Mesothelial cell of epicardium (in vitro differentiated cells): ENCODE data around the gene FASLG. TPM values are rescaled to one million over a fixed set of nuclear protein-coding genes. Genes with fewer than 3 reads are reported as not detected.

Experiments
- DNase-seq, 2 experiments: peaks; one replicate each; pipeline ENCODE4 v3.0.0; 2021; ENCODE audit warnings: low spot score in 2 of 2; ENCODE audit not compliant: unreplicated experiment in 2 of 2
- H3K27ac Mint-ChIP-seq: 2 replicates; pipeline ENCODE4 v1.8.0; 2021; ENCODE audit warnings: mixed read lengths
- H3K27me3 Mint-ChIP-seq: 2 replicates; pipeline ENCODE4 v1.8.0; 2021; ENCODE audit warnings: low read depth, mixed read lengths
- H3K36me3 Mint-ChIP-seq: 2 replicates; pipeline ENCODE4 v1.8.0; 2021; ENCODE audit warnings: mixed read lengths
- H3K4me1 Mint-ChIP-seq: 2 replicates; pipeline ENCODE4 v1.8.0; 2021; ENCODE audit warnings: mixed read lengths
- H3K4me3 Mint-ChIP-seq: 2 replicates; pipeline ENCODE4 v1.8.0; 2021; ENCODE audit warnings: mild to moderate bottlenecking, moderate library complexity, mixed read lengths
- H3K9me3 Mint-ChIP-seq: 2 replicates; pipeline ENCODE4 v1.8.0; 2021; ENCODE audit warnings: mixed read lengths
- total RNA-seq: library from RNA; stranded (reverse); gene quantifications from 3 replicates; pipeline ENCODE4 v1.2.1, GENCODE V29; 2021
- TF ChIP-seq, protein P1 (sequence below): fragments of 200-600 bp; sonication (generic); IDR thresholded peaks from one replicate; pipeline ENCODE4 v1.5.0; 2021; ENCODE audit warnings: antibody characterized with exemption; ENCODE audit not compliant: unreplicated experiment

Gene FASLG
- total RNA-seq, 1 donor from 2014 or later: not detected

DNA sequence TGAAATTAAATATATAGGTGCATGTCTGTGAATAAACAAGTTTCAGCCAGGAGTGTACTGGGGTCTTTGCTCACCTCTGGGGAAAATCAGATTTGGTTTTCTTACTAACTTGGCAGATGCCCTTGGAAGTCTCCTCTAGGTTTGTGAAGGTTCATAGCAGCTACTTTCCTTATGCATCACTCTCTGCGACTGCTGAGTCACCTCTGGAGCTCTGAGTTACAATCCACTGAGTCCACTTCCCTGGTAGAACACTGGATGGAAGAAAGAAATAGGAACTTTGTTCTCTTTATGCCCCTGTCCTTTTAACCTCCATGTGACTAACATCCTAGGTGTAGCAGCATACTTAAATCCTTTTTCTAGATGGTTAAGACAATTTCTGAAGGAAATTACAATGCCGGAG, 4.4 kb upstream of the FASLG start:
- Mint-ChIP-seq H3K4me1 (no peaks in the 10 kb centered on the region), H3K4me3 (no peak overlapping the region), H3K27ac (no peak overlapping the region), H3K36me3 (no peaks in the 10 kb centered on the region), H3K9me3 (no peaks in the 10 kb centered on the region), H3K27me3 (no peaks in the 10 kb centered on the region)
- TF ChIP-seq, protein P1, sequence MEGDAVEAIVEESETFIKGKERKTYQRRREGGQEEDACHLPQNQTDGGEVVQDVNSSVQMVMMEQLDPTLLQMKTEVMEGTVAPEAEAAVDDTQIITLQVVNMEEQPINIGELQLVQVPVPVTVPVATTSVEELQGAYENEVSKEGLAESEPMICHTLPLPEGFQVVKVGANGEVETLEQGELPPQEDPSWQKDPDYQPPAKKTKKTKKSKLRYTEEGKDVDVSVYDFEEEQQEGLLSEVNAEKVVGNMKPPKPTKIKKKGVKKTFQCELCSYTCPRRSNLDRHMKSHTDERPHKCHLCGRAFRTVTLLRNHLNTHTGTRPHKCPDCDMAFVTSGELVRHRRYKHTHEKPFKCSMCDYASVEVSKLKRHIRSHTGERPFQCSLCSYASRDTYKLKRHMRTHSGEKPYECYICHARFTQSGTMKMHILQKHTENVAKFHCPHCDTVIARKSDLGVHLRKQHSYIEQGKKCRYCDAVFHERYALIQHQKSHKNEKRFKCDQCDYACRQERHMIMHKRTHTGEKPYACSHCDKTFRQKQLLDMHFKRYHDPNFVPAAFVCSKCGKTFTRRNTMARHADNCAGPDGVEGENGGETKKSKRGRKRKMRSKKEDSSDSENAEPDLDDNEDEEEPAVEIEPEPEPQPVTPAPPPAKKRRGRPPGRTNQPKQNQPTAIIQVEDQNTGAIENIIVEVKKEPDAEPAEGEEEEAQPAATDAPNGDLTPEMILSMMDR: no peak
- no peak for DNase-seq

GRCh38 chr1:172656576-172656975, 2.3 kb upstream of the FASLG start:
- no peaks in the 10 kb centered on the region for H3K36me3 Mint-ChIP-seq
- no peak overlapping the region for H3K4me3 Mint-ChIP-seq
- DNase-seq: no peak
- H3K9me3 Mint-ChIP-seq: no peaks in the 10 kb centered on the region
- no peaks in the 10 kb centered on the region for H3K27me3 Mint-ChIP-seq
- no peak overlapping the region for H3K27ac Mint-ChIP-seq
- TF ChIP-seq, protein P1: no peak
- no peaks in the 10 kb centered on the region for H3K4me1 Mint-ChIP-seq

DNA sequence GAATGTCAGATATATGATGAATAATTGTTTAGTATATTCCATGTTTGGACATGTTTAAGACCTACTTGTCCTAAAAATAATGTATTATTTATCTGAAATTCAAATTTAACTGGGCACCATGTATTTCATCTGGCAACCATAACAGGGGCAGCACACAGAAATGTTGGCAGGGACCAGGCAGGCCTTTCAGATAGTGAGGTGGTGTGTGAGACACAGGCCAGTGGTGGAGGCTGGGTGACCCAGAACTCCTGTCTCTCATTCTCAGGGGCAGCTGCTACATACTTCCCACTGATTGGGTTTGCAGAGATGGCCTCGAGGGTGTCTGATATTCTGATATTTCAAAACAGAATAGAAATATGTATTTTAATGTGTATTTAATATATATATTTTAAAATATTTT, 1.3 kb upstream of the FASLG start:
- Mint-ChIP-seq H3K4me3 (no peak overlapping the region), H3K4me1 (peaks cover 1% of the 10 kb centered on the region), H3K27me3 (no peaks in the 10 kb centered on the region), H3K9me3 (no peaks in the 10 kb centered on the region), H3K27ac (no peak overlapping the region), H3K36me3 (no peaks in the 10 kb centered on the region)
- DNase-seq: no peak
- TF ChIP-seq, protein P1: no peak

- no peak overlapping the region for H3K4me3 Mint-ChIP-seq
- DNase-seq: no peak
- peaks cover 6% of the 10 kb centered on the region for H3K9me3 Mint-ChIP-seq
- peaks cover 1% of the 10 kb centered on the region for H3K4me1 Mint-ChIP-seq
- H3K36me3 Mint-ChIP-seq: no peaks in the 10 kb centered on the region
- no peak overlapping the region for H3K27ac Mint-ChIP-seq
- H3K27me3 Mint-ChIP-seq: no peaks in the 10 kb centered on the region
- TF ChIP-seq, protein P1: no peak
These were observed 2.2 kb downstream of the FASLG start for GRCh38 chr1:172661107-172661506.

- Mint-ChIP-seq H3K27me3 (no peaks in the 10 kb centered on the region), H3K9me3 (peaks cover 6% of the 10 kb centered on the region), H3K36me3 (no peaks in the 10 kb centered on the region), H3K4me3 (no peak overlapping the region), H3K27ac (no peak overlapping the region), H3K4me1 (peaks cover 1% of the 10 kb centered on the region)
- TF ChIP-seq, protein P1: no peak
- DNase-seq: no peak
These were observed 3.7 kb downstream of the FASLG start for GRCh38 chr1:172662464-172663109.

DNA sequence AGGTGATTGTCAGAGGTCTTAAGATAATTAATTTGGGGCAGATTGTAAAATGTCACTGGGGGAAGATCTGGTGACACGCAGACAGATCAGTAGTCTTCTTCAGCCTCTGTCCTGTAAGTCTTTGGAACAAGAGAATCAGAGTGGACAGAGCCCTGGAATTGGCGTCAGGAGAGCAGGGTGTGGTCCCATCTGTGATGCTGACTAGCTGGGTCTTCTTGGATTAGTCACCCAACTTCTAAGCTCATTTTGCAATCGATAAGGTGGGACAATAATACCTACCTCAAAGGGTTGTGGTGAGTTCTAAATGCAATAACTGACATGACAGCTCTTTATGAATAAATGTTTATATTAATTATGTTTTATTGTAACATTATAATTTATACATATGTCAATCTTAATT, 4.8 kb downstream of the FASLG start:
- Mint-ChIP-seq H3K36me3 (no peaks in the 10 kb centered on the region), H3K9me3 (peaks cover 9% of the 10 kb centered on the region)
- TF ChIP-seq, protein P1: no peak

More for the DNA sequence above, 4.8 kb downstream of the FASLG start:
- H3K4me1 Mint-ChIP-seq: peaks cover 1% of the 10 kb centered on the region
- H3K27me3 Mint-ChIP-seq: no peaks in the 10 kb centered on the region
- DNase-seq: no peak
- H3K4me3 Mint-ChIP-seq: no peak overlapping the region
- no peak overlapping the region for H3K27ac Mint-ChIP-seq
